ENCODE results near the gene SCAMP2.

Gene SCAMP2

GRCh38 chr15:74815121-74815934, 57.8 kb downstream of the SCAMP2 start:
- no peak for DNase-seq

- DNase-seq: no peak
These were observed 60.6 kb downstream of the SCAMP2 start, which contains the start of gene LMAN1L for GRCh38 chr15:74812533-74812932. LMAN1L (plus strand) TSS chr15:74812835; CDS start chr15:74812855, 20 bp downstream.

GRCh38 chr15:74809956-74810355, 63.2 kb downstream of the SCAMP2 start:
- DNase-seq: no peak

GRCh38 chr15:74809242-74809641, 63.9 kb downstream of the SCAMP2 start:
- no peak for DNase-seq

GRCh38 chr15:74808840-74809229, 64.3 kb downstream of the SCAMP2 start:
- DNase-seq: no peak

- DNase-seq: no peak
These were observed 64.9 kb downstream of the SCAMP2 start for GRCh38 chr15:74808078-74808839.

GRCh38 chr15:74807282-74807681, 65.9 kb downstream of the SCAMP2 start:
- DNase-seq: no peak

- DNase-seq: no peak
These were observed 68.2 kb downstream of the SCAMP2 start for GRCh38 chr15:74804935-74805334.

GRCh38 chr15:74802862-74803447, 70.2 kb downstream of the SCAMP2 start:
- DNase-seq: no peak

- no peak for DNase-seq
These were observed 70.9 kb downstream of the SCAMP2 start for GRCh38 chr15:74802290-74802689.

- DNase-seq: no peak
These were observed 71.7 kb downstream of the SCAMP2 start for GRCh38 chr15:74801311-74801997.

- no peak for DNase-seq
These were observed 72.5 kb downstream of the SCAMP2 start for GRCh38 chr15:74800559-74801094.

- peak; percentile 75 for DNase-seq
These were observed 73.2 kb downstream of the SCAMP2 start for GRCh38 chr15:74799856-74800558.

GRCh38 chr15:74799255-74799855, 73.8 kb downstream of the SCAMP2 start:
- DNase-seq: peak; percentile 42

- no peak for DNase-seq
These were observed 74.5 kb downstream of the SCAMP2 start for GRCh38 chr15:74798388-74799254.

- no peak for DNase-seq
These were observed 77.1 kb downstream of the SCAMP2 start for GRCh38 chr15:74795966-74796625.

- no peak for DNase-seq
These were observed 78.2 kb downstream of the SCAMP2 start for GRCh38 chr15:74794970-74795349.

- no peak for DNase-seq
These were observed 78.8 kb downstream of the SCAMP2 start for GRCh38 chr15:74794248-74794969.

Data from NCI-H146 (cell line).